ENCODE data around the gene CCDC85C. TPM values are rescaled to one million over a fixed set of nuclear protein-coding genes. Genes with fewer than 3 reads are reported as not detected.

The CCDC85C gene
- total and polyA plus RNA-seq, 10 donors = 1.6 to 12.4 (median 8.1) TPM

- H3K27me3 ChIP-seq (replicated peaks in 1 of 7) = peaks cover 0 to 56% (median 0%) of the 10 kb centered on the region in 7 donors
- 82 to 94% (median 85%) methylated on average over 5 to 6 of the region's 6 CpGs for WGBS, 5 donors
- H3K4me1 ChIP-seq = peaks cover 0 to 21% (median 13%) of the 10 kb centered on the region in 6 donors
- TF ChIP-seq POLR2A (IDR thresholded peaks at IDR 0.05) (no peak), POLR2AphosphoS5 (IDR thresholded peaks at IDR 0.05) (no peak)
- TF ChIP-seq, protein P1, sequence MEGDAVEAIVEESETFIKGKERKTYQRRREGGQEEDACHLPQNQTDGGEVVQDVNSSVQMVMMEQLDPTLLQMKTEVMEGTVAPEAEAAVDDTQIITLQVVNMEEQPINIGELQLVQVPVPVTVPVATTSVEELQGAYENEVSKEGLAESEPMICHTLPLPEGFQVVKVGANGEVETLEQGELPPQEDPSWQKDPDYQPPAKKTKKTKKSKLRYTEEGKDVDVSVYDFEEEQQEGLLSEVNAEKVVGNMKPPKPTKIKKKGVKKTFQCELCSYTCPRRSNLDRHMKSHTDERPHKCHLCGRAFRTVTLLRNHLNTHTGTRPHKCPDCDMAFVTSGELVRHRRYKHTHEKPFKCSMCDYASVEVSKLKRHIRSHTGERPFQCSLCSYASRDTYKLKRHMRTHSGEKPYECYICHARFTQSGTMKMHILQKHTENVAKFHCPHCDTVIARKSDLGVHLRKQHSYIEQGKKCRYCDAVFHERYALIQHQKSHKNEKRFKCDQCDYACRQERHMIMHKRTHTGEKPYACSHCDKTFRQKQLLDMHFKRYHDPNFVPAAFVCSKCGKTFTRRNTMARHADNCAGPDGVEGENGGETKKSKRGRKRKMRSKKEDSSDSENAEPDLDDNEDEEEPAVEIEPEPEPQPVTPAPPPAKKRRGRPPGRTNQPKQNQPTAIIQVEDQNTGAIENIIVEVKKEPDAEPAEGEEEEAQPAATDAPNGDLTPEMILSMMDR (IDR thresholded peaks at IDR 0.05 in 8 of 11, conservative IDR thresholded peaks at IDR 0.05 in 3 of 11) = no peak
- intact Hi-C loops (cut with DNase I; ENCODE audit: low total_unique reads) = no loop called here
- no peaks in the 10 kb centered on the region for H3K36me3 ChIP-seq
- DNase-seq = no peak
- H3K9me3 ChIP-seq = no peaks in the 10 kb centered on the region
- H3K27ac ChIP-seq = no peak overlapping the region
- no peak overlapping the region for H3K4me3 ChIP-seq
These were observed 20.0 kb upstream of the CCDC85C start for GRCh38 chr14:99624024-99624423.

GRCh38 chr14:99621948-99622347, 17.9 kb upstream of the CCDC85C start:
- no peak overlapping the region for H3K27ac ChIP-seq
- TF ChIP-seq POLR2AphosphoS5 (IDR thresholded peaks at IDR 0.05) (no peak), POLR2A (IDR thresholded peaks at IDR 0.05) (no peak)
- intact Hi-C loops (cut with DNase I; ENCODE audit: low total_unique reads) = no loop called here
- H3K4me1 ChIP-seq = peaks cover 0 to 24% (median 11%) of the 10 kb centered on the region in 6 donors
- H3K36me3 ChIP-seq = no peaks in the 10 kb centered on the region
- DNase-seq = no peak
- H3K9me3 ChIP-seq = no peaks in the 10 kb centered on the region
- H3K4me3 ChIP-seq = no peak overlapping the region
- peaks cover 0 to 69% (median 0%) of the 10 kb centered on the region in 7 donors for H3K27me3 ChIP-seq (replicated peaks in 1 of 7)
- 82 to 94% (median 89%) methylated on average over 6 of the region's 6 CpGs for WGBS, 5 donors

GRCh38 chr14:99619835-99620834, 16.1 kb upstream of the CCDC85C start:
- H3K27ac ChIP-seq = peak overlapping the region; percentile 46 to 68 (median 62)
- H3K9me3 ChIP-seq = no peaks in the 10 kb centered on the region
- peaks cover 0 to 30% (median 17%) of the 10 kb centered on the region in 6 donors for H3K4me1 ChIP-seq
- no peak for DNase-seq
- peak in 2 of 3 donors; percentile 72 to 76 for TF ChIP-seq POLR2AphosphoS5 (IDR thresholded peaks at IDR 0.05)
- TF ChIP-seq, protein P1 (IDR thresholded peaks at IDR 0.05 in 8 of 11, conservative IDR thresholded peaks at IDR 0.05 in 3 of 11) = no peak
- WGBS, 5 donors = 28 to 42% (median 34%) methylated on average over 12 to 13 of the region's 13 CpGs
- H3K36me3 ChIP-seq = no peaks in the 10 kb centered on the region
- no peak overlapping the region for H3K4me3 ChIP-seq
- intact Hi-C loops (cut with DNase I; ENCODE audit: low total_unique reads) = no loop called here
- peaks cover 0 to 72% (median 0%) of the 10 kb centered on the region in 7 donors for H3K27me3 ChIP-seq (replicated peaks in 1 of 7)

DNA sequence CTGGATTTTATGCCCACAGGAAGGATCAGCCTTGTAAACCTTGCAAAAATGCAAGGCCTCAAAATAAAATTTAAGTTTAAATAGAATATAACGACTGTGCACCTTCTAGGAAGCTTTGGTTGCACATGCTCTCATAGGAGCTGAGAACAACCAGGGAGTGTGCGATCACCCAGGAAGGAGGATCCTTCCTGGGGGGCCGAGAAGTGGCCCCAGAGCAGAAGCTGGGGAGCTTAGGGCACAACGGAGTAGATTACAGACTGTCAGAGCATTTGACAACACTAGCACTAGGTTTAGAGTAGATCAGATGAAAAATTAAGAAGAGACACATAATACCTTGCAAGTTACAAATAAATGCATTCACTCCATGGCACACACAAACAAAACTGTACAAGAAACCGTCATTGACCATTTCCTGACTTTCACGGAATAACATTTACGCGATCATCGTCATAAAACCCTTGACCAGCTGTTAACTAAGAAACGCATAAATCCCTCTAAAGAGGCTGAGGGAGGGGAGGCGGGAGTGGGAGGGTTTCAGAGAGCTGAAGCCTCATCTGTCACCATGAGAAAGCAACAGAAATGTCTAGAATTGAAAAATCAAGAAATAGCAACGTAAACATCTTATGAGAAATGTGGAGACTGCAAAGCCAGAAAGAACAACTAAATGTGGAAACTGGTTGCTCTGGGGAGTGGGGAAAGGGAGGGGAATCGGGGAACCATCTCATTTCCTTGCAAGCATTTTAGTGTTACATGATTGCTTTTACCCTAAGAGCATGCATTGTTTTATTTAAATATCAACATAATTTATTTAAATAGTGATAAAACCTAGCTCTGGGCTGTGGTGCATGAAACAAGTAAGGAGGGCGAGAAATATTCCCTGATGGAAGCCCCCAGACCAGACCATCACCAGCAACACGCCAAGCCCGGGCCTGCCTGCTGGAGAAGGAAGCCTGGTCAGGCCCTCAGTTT, 13.1 kb upstream of the CCDC85C start:
- peaks cover 0 to 30% (median 17%) of the 10 kb centered on the region in 6 donors for H3K4me1 ChIP-seq
- intact Hi-C loops (cut with DNase I; ENCODE audit: low total_unique reads) = no loop called here
- no peak for DNase-seq
- no peak overlapping the region for H3K4me3 ChIP-seq
- WGBS, 5 donors = 54 to 60% (median 57%) methylated on average over 16 of the region's 16 CpGs
- H3K9me3 ChIP-seq = no peaks in the 10 kb centered on the region
- TF ChIP-seq, protein P1 (IDR thresholded peaks at IDR 0.05 in 8 of 11, conservative IDR thresholded peaks at IDR 0.05 in 3 of 11) = no peak
- TF ChIP-seq POLR2A (IDR thresholded peaks at IDR 0.05) = no peak
- TF ChIP-seq POLR2AphosphoS5 (IDR thresholded peaks at IDR 0.05) = no peak
- peak overlapping the region in 2 of 8 donors; percentile 1 to 2 for H3K27ac ChIP-seq
- H3K36me3 ChIP-seq = no peaks in the 10 kb centered on the region
- peaks cover 0 to 57% (median 0%) of the 10 kb centered on the region in 7 donors for H3K27me3 ChIP-seq (replicated peaks in 1 of 7)

Measured in spleen (tissue), 11 donors.